ENCODE measurements around the gene CNDP1. TPM values are rescaled to one million over a fixed set of nuclear protein-coding genes. Genes with fewer than 3 reads are reported as not detected.
A peak's percentile ranks its signal among the peaks of the same experiment; 100 is the strongest.

CNDP1 gene
- polyA plus RNA-seq, 1 donor (not counting 4 experiments of a cell fraction or from before 2014, with no cell fraction given) = not detected

- H3K4me1 ChIP-seq (ENCODE audit: control insufficient read depth, extremely low read depth, insufficient read depth, low read length) = peaks cover 25% of the 10 kb centered on the region
- H3K27me3 ChIP-seq (ENCODE audit: control insufficient read depth, extremely low read depth, insufficient read depth, low read length) = no peaks in the 10 kb centered on the region
- no peaks in the 10 kb centered on the region for H3K9me3 ChIP-seq (ENCODE audit: control insufficient read depth, low read depth, low read length)
- H2AFZ ChIP-seq (ENCODE audit: control insufficient read depth, low read length) = peak within 1 kb of the TSS; percentile 98
- H3K9me1 ChIP-seq (ENCODE audit: control insufficient read depth, extremely low read depth, insufficient read depth, low read length) = no peaks in the 10 kb centered on the region
- DNase-seq (ENCODE audit: low read depth, low spot score) = peak; percentile 85
- peak within 1 kb of the TSS; percentile 90 for H3K9ac ChIP-seq (ENCODE audit: control insufficient read depth, extremely low read depth, insufficient read depth, low read length)
- dilution Hi-C loops (cut with MboI; ENCODE audit: extremely low pct_ligation_motif_present, low sequenced_read_pairs) = no loop called here
- peaks cover 41% of the 10 kb centered on the region for H3K79me2 ChIP-seq (ENCODE audit: control insufficient read depth, insufficient read depth, low read length)
- peak within 1 kb of the TSS; percentile 89 for H3K4me2 ChIP-seq (ENCODE audit: control insufficient read depth, extremely low read depth, insufficient read depth, low read depth, low read length)
- FAIRE-seq = peak; percentile 59
- H3K27ac ChIP-seq (ENCODE audit: control insufficient read depth, insufficient read depth, low read length) = peak within 1 kb of the TSS; percentile 84
- no peaks in the 10 kb centered on the region for H3K36me3 ChIP-seq (ENCODE audit: control insufficient read depth in 2 of 2, extremely low read depth in 1 of 2, insufficient read depth in 2 of 2, low read length in 2 of 2)
- H3K4me3 ChIP-seq (ENCODE audit: control insufficient read depth in 2 of 3, extremely low read depth in 1 of 3, insufficient read depth in 2 of 3, low read depth in 1 of 3, low read length in 3 of 3) = peak within 1 kb of the TSS; percentile 89 to 90 (median 89)
- no peak for TF ChIP-seq EZH2 (IDR thresholded peaks at IDR 0.05; ENCODE audit: low read length)
- TF ChIP-seq CTCF (optimal IDR thresholded peaks at IDR 0.05 in 1 of 3, IDR thresholded peaks at IDR 0.05 in 1 of 3, conservative IDR thresholded peaks at IDR 0.05 in 1 of 3; ENCODE audit: extremely low read depth in 1 of 3, insufficient read depth in 2 of 3, low read length in 3 of 3) = no peak
- no peaks in the 10 kb centered on the region for H4K20me1 ChIP-seq (ENCODE audit: control insufficient read depth, extremely low read depth, insufficient read depth, low read length)
These were observed 38.5 kb upstream of the CNDP1 start, which contains the start of gene CNDP2 for GRCh38 chr18:74495581-74496507. TSS of gene CNDP2 (plus strand) at chr18:74496363. CDS start at chr18:74499974, 3,611 bp downstream.

GRCh38 chr18:74496508-74497323 is 37.6 kb upstream of the CNDP1 start:
- peak overlapping the region; percentile 90 for H3K9ac ChIP-seq (ENCODE audit: control insufficient read depth, extremely low read depth, insufficient read depth, low read length)
- dilution Hi-C loops (cut with MboI; ENCODE audit: extremely low pct_ligation_motif_present, low sequenced_read_pairs) = no loop called here
- H3K79me2 ChIP-seq (ENCODE audit: control insufficient read depth, insufficient read depth, low read length) = peaks cover 41% of the 10 kb centered on the region
- DNase-seq (ENCODE audit: low read depth, low spot score) = no peak
- FAIRE-seq = peak; percentile 41
- TF ChIP-seq EZH2 (IDR thresholded peaks at IDR 0.05; ENCODE audit: low read length) (no peak), CTCF (optimal IDR thresholded peaks at IDR 0.05 in 1 of 3, IDR thresholded peaks at IDR 0.05 in 1 of 3, conservative IDR thresholded peaks at IDR 0.05 in 1 of 3; ENCODE audit: extremely low read depth in 1 of 3, insufficient read depth in 2 of 3, low read length in 3 of 3) (peak in 2 of 3 experiments; percentile 4 to 11)
- no peaks in the 10 kb centered on the region for H4K20me1 ChIP-seq (ENCODE audit: control insufficient read depth, extremely low read depth, insufficient read depth, low read length)
- peak overlapping the region; percentile 88 for H2AFZ ChIP-seq (ENCODE audit: control insufficient read depth, low read length)
- H3K4me1 ChIP-seq (ENCODE audit: control insufficient read depth, extremely low read depth, insufficient read depth, low read length) = peaks cover 31% of the 10 kb centered on the region
- H3K27me3 ChIP-seq (ENCODE audit: control insufficient read depth, extremely low read depth, insufficient read depth, low read length) = no peaks in the 10 kb centered on the region
- H3K4me3 ChIP-seq (ENCODE audit: control insufficient read depth in 2 of 3, extremely low read depth in 1 of 3, insufficient read depth in 2 of 3, low read depth in 1 of 3, low read length in 3 of 3) = peak overlapping the region; percentile 82 to 89 (median 83)
- H3K36me3 ChIP-seq (ENCODE audit: control insufficient read depth in 2 of 2, extremely low read depth in 1 of 2, insufficient read depth in 2 of 2, low read length in 2 of 2) = peaks cover 0 to 2% of the 10 kb centered on the region in 2 experiments
- peak overlapping the region; percentile 84 for H3K27ac ChIP-seq (ENCODE audit: control insufficient read depth, insufficient read depth, low read length)
- no peaks in the 10 kb centered on the region for H3K9me1 ChIP-seq (ENCODE audit: control insufficient read depth, extremely low read depth, insufficient read depth, low read length)
- peak overlapping the region; percentile 82 for H3K4me2 ChIP-seq (ENCODE audit: control insufficient read depth, extremely low read depth, insufficient read depth, low read depth, low read length)
- no peaks in the 10 kb centered on the region for H3K9me3 ChIP-seq (ENCODE audit: control insufficient read depth, low read depth, low read length)
